Activated T-cell treated with anti-CD3 and anti-CD28 coated beads for 24 hours (primary cell): ENCODE results near the gene ARRB1.
A peak's percentile ranks its signal among the peaks of the same experiment; 100 is the strongest.

ENCODE experiments used
- DNase-seq: peaks from one replicate; pipeline ENCODE4 v3.0.0-alpha.2; 2020; ENCODE audit warnings: low read depth

ARRB1 gene

GRCh38 chr11:75223954-75224643 is 127.4 kb downstream of the ARRB1 start:
- DNase-seq: no peak

- DNase-seq: no peak
These were observed 131.6 kb downstream of the ARRB1 start for GRCh38 chr11:75219869-75220268.

- DNase-seq: no peak
These were observed 136.6 kb downstream of the ARRB1 start for GRCh38 chr11:75214843-75215242.

GRCh38 chr11:75214411-75214821 is 137.0 kb downstream of the ARRB1 start:
- peak; percentile 62 for DNase-seq
